SU-DHL-6 (cell line): ENCODE results near the gene MYO5C.

Experiments
- EZH2phosphoT487 ChIP-seq: fragments of 200-600 bp; sonication (generic), shearing (Covaris generic); conservative IDR thresholded peaks from 2 replicates; pipeline ENCODE4 v1.6.1; 2018; ENCODE audit warnings: mild to moderate bottlenecking, antibody characterized with exemption, low read length, moderate library complexity, mixed read lengths
- TF ChIP-seq, protein P1 (sequence below): fragments of 200-600 bp; sonication (generic); IDR thresholded peaks from one replicate; pipeline ENCODE4 v1.5.1; 2017; ENCODE audit warnings: antibody characterized with exemption, mild to moderate bottlenecking, low read length, moderate library complexity; ENCODE audit not compliant: insufficient read depth, poor library complexity, severe bottlenecking

DNA sequence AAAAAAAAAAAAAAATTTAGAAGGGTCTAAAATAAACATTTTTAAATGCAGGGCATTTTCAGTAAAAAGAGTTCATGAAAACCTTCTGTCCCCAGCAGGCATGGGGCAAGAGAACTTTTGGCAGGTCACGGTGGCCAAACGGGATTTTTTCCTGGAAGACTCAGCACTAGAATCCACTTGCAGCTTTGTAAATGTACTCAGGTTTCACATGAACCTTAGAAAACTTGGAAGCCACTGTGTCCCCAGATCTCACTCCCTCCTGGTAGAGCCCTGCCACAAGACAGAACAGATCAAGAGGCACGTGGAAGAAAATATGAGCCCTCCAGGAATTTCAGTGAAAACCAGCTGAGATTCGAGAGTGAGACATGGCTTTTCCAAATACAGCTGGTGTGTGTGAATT is 102.3 kb downstream of the MYO5C start:
- TF ChIP-seq, protein P1, sequence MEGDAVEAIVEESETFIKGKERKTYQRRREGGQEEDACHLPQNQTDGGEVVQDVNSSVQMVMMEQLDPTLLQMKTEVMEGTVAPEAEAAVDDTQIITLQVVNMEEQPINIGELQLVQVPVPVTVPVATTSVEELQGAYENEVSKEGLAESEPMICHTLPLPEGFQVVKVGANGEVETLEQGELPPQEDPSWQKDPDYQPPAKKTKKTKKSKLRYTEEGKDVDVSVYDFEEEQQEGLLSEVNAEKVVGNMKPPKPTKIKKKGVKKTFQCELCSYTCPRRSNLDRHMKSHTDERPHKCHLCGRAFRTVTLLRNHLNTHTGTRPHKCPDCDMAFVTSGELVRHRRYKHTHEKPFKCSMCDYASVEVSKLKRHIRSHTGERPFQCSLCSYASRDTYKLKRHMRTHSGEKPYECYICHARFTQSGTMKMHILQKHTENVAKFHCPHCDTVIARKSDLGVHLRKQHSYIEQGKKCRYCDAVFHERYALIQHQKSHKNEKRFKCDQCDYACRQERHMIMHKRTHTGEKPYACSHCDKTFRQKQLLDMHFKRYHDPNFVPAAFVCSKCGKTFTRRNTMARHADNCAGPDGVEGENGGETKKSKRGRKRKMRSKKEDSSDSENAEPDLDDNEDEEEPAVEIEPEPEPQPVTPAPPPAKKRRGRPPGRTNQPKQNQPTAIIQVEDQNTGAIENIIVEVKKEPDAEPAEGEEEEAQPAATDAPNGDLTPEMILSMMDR = no peak
- no peak for TF ChIP-seq EZH2phosphoT487
